Lower leg skin (tissue), 3 donors: ENCODE data around the gene SPINK6.

Source experiments
- POLR2A ChIP-seq, 2 donors: fragments of 450-650 bp; IDR thresholded peaks; one replicate each; pipeline ENCODE4 v1.6.1; 2016 to 2017; ENCODE audit warnings: antibody characterized with exemption in 2 of 2, mild to moderate bottlenecking in 1 of 2, moderate library complexity in 1 of 2
- TF ChIP-seq, protein P1 (sequence below), 3 donors: fragments of 450-650 bp; IDR thresholded peaks; one replicate each; pipeline ENCODE4 v1.5.1; 2016; ENCODE audit warnings: antibody characterized with exemption in 3 of 3, mild to moderate bottlenecking in 3 of 3, moderate library complexity in 2 of 3

DNA sequence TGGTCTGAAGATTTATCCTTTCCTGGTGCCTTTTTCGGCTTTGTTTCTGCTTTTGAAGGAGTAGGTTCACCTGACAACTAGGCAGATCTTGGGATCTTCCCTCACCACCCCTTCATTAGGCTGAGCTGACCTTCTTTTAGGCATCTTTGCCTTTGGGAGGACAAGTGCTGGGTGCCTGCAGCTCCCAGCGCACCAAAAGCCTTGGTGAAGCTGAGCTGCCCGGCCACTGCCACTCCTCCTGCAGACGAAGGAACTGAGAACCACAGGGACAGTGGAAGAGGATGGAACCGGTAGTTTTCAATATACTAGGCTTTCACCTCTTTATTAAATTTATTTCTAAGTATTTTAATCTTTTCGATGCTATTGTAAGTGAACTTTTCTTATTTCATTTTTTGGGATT lies 18.7 kb downstream of the SPINK6 start:
- TF ChIP-seq, protein P1, sequence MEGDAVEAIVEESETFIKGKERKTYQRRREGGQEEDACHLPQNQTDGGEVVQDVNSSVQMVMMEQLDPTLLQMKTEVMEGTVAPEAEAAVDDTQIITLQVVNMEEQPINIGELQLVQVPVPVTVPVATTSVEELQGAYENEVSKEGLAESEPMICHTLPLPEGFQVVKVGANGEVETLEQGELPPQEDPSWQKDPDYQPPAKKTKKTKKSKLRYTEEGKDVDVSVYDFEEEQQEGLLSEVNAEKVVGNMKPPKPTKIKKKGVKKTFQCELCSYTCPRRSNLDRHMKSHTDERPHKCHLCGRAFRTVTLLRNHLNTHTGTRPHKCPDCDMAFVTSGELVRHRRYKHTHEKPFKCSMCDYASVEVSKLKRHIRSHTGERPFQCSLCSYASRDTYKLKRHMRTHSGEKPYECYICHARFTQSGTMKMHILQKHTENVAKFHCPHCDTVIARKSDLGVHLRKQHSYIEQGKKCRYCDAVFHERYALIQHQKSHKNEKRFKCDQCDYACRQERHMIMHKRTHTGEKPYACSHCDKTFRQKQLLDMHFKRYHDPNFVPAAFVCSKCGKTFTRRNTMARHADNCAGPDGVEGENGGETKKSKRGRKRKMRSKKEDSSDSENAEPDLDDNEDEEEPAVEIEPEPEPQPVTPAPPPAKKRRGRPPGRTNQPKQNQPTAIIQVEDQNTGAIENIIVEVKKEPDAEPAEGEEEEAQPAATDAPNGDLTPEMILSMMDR (IDR thresholded peaks at IDR 0.05), result no peak
- TF ChIP-seq POLR2A (IDR thresholded peaks at IDR 0.05), result no peak
